GM13977 (cell line): ENCODE data around the gene PCAT7.
"Not testable (repeated sequence)": the region's sequence is repeated elsewhere in the genome, so short reads cannot be mapped to it uniquely, and the experiment has no call there.

Source experiments
- DNase-seq: peaks from one replicate; pipeline ENCODE4 v3.0.0; 2012; ENCODE audit warnings: low spot score
- in situ Hi-C: fragments of 300-500 bp; cut with MboI; formaldehyde crosslinking; loops from one replicate; pipeline ENCODE4 v1.12.0; 2022; ENCODE audit warnings: low sequenced_read_pairs, low pct_unique_long_range_greater_than_20kb, mixed read lengths, inconsistent platforms; ENCODE audit not compliant: unreplicated experiment
- TF ChIP-seq, protein P1 (sequence below): IDR thresholded peaks from 2 replicates; pipeline ENCODE4 v1.5.1; 2012; ENCODE audit warnings: mild to moderate bottlenecking, control low read depth; ENCODE audit not compliant: insufficient read depth; ENCODE audit errors: extremely low read depth, missing control alignments

Gene PCAT7

DNA sequence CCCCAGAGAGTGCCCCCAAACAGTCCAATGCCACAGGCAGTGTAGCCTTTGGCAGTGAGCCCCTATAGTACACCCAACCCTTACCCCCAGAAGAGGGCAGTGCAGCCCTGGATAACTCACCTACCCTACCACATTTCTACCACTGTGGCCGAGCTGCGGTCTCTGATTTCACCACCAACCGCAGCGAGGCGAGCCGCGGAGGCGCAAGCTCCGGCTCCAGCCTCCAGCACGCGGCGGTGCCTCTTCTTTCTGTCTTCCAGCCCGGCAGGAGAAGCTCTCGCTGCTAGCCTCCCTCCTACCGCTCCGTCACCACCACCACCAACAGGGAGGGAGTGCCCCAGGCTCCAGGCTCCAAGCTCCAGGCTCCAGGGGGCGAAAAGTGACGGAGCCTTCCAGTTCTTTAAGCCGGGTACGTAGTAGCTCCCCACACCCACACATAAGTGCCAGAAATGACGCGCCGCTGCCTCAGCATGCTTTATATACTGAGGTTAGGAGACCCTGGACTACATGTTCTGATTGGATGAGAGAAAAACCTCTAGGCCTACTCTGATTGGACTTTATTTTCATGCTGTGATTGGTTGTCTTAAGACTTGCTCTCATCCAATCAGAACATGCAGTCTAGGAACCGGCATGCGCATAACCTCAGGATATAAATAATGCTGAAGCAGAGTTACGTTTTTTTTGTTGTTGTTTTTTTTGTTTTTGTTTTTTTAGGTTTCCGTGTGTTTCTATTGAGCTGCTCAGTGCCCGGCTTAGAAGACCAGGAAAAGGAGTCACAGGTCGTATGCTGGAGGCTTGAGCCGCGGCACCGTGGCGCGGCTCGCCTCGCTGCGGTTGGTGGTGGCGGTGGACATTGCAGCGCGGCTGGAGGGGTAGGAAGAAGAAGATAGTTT, at the start of gene PCAT7:
Gene PCAT7 (plus strand): TSS at position 645 of the 893 bp plus-strand sequence.
- in situ Hi-C loops = no loop called here
- DNase-seq = peak; percentile 39
- TF ChIP-seq, protein P1, sequence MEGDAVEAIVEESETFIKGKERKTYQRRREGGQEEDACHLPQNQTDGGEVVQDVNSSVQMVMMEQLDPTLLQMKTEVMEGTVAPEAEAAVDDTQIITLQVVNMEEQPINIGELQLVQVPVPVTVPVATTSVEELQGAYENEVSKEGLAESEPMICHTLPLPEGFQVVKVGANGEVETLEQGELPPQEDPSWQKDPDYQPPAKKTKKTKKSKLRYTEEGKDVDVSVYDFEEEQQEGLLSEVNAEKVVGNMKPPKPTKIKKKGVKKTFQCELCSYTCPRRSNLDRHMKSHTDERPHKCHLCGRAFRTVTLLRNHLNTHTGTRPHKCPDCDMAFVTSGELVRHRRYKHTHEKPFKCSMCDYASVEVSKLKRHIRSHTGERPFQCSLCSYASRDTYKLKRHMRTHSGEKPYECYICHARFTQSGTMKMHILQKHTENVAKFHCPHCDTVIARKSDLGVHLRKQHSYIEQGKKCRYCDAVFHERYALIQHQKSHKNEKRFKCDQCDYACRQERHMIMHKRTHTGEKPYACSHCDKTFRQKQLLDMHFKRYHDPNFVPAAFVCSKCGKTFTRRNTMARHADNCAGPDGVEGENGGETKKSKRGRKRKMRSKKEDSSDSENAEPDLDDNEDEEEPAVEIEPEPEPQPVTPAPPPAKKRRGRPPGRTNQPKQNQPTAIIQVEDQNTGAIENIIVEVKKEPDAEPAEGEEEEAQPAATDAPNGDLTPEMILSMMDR = peak; percentile 26

DNA sequence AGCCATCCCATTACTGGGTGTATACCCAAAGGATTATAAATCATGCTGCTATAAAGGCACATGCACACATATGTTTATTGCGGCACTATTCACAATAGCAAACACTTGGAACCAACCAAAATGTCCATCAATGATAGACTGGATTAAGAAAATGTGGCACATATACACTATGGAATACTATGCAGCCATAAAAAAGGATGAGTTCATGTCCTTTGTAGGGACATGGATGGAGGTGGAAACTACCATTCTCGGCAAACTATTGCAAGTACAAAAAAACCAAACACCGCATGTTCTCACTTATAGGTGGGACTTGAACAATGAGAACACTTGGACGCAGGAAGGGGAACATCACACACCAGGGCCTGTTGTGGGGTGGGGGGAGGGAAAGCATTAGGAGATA, 48.5 kb upstream of the PCAT7 start:
- in situ Hi-C loops, DNase-seq: not testable (repeated sequence)

DNA sequence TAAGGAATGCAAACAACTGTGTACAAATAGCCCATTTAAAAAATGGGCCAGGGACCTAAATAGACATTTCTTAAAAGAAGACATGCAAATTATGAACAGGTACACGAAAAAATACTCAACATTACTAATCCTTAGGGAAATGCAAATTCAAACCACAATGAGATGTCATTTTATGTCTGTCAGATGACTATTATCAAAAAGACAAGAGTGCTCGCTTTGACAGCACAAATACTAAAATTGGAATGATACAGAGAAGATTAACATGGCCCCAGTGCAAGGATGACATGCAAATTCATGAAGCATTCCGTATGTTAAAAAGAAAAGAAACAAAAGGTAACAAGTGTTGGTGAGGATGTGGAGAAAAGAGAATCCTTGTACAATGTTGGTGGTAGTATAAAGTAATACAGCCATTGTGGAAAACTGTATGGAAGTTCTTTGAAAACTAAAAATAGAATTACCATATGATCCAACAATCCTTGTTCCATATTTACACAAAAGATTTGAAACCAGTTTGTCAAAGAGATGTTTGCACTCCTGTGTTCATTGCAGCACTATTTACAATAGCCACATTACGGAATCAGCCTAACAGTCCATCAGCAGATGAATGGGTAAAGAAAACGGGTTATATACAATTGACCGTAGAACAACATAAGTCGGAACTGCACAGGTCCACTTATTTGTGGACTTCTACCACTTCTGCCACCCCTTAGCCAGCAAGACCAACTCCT, 47.2 kb upstream of the PCAT7 start:
- TF ChIP-seq, protein P1 = no peak
- in situ Hi-C loops = no loop called here
- DNase-seq = no peak

DNA sequence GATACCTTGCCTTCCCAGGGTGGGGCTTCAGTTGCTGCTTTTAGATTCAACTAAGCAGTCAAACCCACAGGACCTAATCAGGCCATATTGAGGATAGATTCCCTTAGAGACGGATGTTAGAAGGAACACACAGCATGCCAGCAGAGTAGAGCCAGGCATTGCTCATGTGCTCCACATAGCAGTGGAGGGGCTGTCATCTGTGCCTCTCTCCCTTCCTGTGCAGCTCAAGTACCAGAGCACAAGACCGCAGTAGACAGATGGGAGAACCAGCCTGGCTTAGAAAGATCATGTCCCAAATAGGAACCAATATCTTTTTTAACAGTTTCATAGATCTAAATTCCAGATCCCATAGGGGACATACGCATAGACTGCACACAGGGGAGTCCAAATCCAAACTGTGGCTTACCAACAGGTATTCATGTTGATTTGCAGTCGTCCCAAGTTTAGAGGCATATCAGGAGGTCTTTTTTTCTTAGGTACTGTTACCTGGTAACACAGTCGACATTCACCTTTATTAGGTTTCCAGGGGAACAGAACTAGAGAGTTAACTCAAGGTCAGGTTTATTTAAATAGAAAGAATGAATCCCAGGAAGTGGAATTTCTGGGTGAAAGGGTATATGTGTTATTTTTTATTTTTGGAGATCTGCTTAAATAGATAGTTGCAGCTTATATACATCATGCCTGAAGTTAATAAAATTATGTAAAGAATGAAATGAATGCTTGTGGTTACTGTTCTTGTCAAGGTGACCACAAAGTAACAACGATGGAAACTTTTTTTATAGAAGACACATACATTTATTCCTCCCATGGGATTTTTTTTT, 43.5 kb upstream of the PCAT7 start:
- in situ Hi-C loops = no loop called here
- no peak for DNase-seq
- TF ChIP-seq, protein P1 = no peak

DNA sequence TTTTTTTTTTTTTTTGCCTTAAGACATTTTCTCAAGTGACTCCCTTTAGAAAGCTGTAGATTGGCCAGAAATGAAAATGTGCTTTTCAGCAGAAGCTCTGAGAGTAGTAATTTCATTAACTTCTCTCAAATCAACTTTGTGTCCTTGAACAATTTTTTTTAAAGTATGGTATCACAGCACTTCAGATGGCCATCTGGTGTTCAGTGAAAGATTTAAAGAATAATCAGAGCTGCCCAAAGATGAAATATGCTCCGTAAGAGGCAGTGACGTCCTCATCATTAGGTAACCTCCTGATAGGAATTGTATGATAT, 43.0 kb upstream of the PCAT7 start:
- TF ChIP-seq, protein P1 = no peak
- DNase-seq = no peak
- in situ Hi-C loops = no loop called here

DNA sequence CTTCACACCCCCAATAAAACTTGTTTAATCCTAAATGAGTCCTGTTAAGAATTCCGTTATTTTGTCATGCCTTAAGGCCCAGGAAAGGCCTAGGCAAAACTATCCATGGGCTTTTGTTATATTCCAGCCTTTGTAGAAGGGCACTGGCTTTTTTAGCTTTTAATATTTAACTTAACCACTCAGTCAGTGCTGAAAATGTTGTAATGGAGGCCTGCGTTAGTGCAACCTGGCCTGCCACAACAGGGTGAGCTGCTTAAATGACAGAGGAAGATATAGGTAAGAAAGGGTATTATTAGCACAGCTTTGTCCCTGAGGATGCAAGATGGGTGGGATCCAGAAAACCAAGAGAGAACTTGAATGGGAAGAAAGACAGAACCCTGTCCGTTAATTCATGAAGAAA, 40.2 kb upstream of the PCAT7 start:
- in situ Hi-C loops = no loop called here
- TF ChIP-seq, protein P1 = no peak
- no peak for DNase-seq
